Stimulated activated CD4-positive, alpha-beta T cell treated with anti-CD3 and anti-CD28 coated beads, TNF-alpha, amount 100 ng/mL, for 4 hours (primary cell): ENCODE results near the gene AKT3.

Experiments used
- DNase-seq, 3 experiments: peaks; one replicate each; pipeline ENCODE4 v3.0.0-alpha.2; 2020; ENCODE audit warnings: low read depth in 3 of 3

The AKT3 gene

GRCh38 chr1:243557866-243558265 is 292.2 kb downstream of the AKT3 start:
- DNase-seq = no peak

GRCh38 chr1:243554686-243555085 is 295.4 kb downstream of the AKT3 start:
- DNase-seq = no peak

GRCh38 chr1:243553090-243553489 is 297.0 kb downstream of the AKT3 start:
- DNase-seq = no peak

GRCh38 chr1:243550276-243550675 is 299.8 kb downstream of the AKT3 start:
- DNase-seq = no peak

GRCh38 chr1:243549791-243550190 is 300.3 kb downstream of the AKT3 start:
- DNase-seq = no peak

GRCh38 chr1:243549108-243549507 is 300.9 kb downstream of the AKT3 start:
- no peak for DNase-seq

GRCh38 chr1:243548516-243548915 is 301.5 kb downstream of the AKT3 start:
- DNase-seq = no peak

- DNase-seq = no peak
Observed at GRCh38 chr1:243547891-243548290, 302.2 kb downstream of the AKT3 start.

GRCh38 chr1:243546457-243546856 is 303.6 kb downstream of the AKT3 start:
- DNase-seq = no peak

GRCh38 chr1:243543501-243543900 is 306.5 kb downstream of the AKT3 start:
- no peak for DNase-seq

- DNase-seq = no peak
Observed at GRCh38 chr1:243542739-243543415, 307.2 kb downstream of the AKT3 start.

GRCh38 chr1:243539636-243540035 is 310.4 kb downstream of the AKT3 start:
- no peak for DNase-seq

GRCh38 chr1:243535014-243535413 is 315.0 kb downstream of the AKT3 start:
- no peak for DNase-seq

GRCh38 chr1:243529512-243529911 is 320.5 kb downstream of the AKT3 start:
- no peak for DNase-seq

- DNase-seq = no peak
Observed at GRCh38 chr1:243528459-243529121, 321.5 kb downstream of the AKT3 start.

- no peak for DNase-seq
Observed at GRCh38 chr1:243526180-243526579, 323.9 kb downstream of the AKT3 start.

- no peak for DNase-seq
Observed at GRCh38 chr1:243525085-243525487, 325.0 kb downstream of the AKT3 start.

- no peak for DNase-seq
Observed at GRCh38 chr1:243523766-243524165, 326.3 kb downstream of the AKT3 start.

- no peak for DNase-seq
Observed at GRCh38 chr1:243520831-243521230, 329.2 kb downstream of the AKT3 start.

GRCh38 chr1:243514927-243515326 is 335.1 kb downstream of the AKT3 start:
- DNase-seq = no peak

GRCh38 chr1:243513726-243514491 is 336.1 kb downstream of the AKT3 start:
- DNase-seq = no peak

- DNase-seq = no peak
Observed at GRCh38 chr1:243510928-243511327, 339.1 kb downstream of the AKT3 start.

- no peak for DNase-seq
Observed at GRCh38 chr1:243508943-243509342, 341.1 kb downstream of the AKT3 start.
